ENCODE results near the gene RFX1. TPM values are rescaled to one million over a fixed set of nuclear protein-coding genes. Genes with fewer than 3 reads are reported as not detected.

Gene RFX1
- total and polyA plus RNA-seq, 9 donors: 1.8 to 9.5 (median 7.1) TPM

DNA sequence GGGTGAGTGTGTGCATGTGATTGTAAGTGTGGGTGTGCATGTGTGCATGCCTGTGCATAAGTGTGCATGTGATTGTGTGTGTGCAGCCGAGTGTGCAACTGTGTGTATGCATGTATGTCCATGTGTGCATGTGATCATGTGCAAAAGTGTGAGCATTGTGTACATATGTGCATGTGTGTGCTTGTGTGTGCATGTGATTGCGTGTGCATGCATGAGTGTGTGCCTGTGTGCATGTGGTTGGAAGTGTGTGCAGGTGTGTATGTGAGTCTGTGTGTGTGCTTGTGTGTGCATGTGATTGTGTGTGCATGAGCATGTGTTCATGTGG is 71.4 kb downstream of the RFX1 start:
- no peak overlapping the region for H3K27ac ChIP-seq (ENCODE audit: low read length)
- peaks cover 10% of the 10 kb centered on the region for H3K36me3 ChIP-seq (ENCODE audit: control insufficient read depth, insufficient read depth, low read length)
- H3K27me3 ChIP-seq (ENCODE audit: control insufficient read depth, insufficient read depth, low read length): peaks cover 17% of the 10 kb centered on the region
- no peak for DNase-seq
- no peaks in the 10 kb centered on the region for H3K9me3 ChIP-seq (replicated peaks; ENCODE audit: control insufficient read depth, low read depth, low read length)
- WGBS (ENCODE audit: insufficient coverage): 100% methylated on average over 2 of the region's 2 CpGs
- peaks cover 11% of the 10 kb centered on the region for H3K4me1 ChIP-seq (ENCODE audit: control insufficient read depth, insufficient read depth, low read length)
- no peak overlapping the region for H3K4me3 ChIP-seq (ENCODE audit: low read length)

DNA sequence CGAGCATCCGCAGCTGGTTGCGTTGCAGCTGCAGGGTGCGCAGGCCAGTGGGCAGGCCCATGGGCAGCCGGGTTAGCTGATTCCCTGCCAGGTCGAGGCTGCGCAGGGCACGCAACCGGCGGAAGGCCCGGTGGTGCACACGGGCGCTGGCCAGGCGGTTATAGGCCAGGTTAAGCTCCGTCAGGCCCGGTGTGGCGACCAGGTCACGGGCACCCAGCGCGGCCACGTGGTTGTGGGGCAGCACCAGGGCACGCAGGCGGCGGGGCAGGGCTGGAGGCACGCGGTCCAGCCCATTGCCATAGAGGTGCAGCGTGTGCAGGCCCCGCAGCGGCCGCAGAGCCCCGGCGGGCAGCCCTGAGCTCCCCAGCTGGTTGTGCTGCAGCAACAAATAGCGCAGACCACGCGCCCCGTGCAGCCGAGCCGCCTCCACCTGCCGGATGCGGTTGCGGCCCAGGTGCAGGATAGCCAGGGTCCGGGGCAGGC is 73.2 kb downstream of the RFX1 start:
- Histone ChIP-seq H3K4me3 (ENCODE audit: low read length) (no peak overlapping the region), H3K9me3 (replicated peaks; ENCODE audit: control insufficient read depth, low read depth, low read length) (no peaks in the 10 kb centered on the region), H3K36me3 (ENCODE audit: control insufficient read depth, insufficient read depth, low read length) (peaks cover 19% of the 10 kb centered on the region), H3K27me3 (ENCODE audit: control insufficient read depth, insufficient read depth, low read length) (peaks cover 8% of the 10 kb centered on the region), H3K27ac (ENCODE audit: low read length) (no peak overlapping the region), H3K4me1 (ENCODE audit: control insufficient read depth, insufficient read depth, low read length) (peaks cover 6% of the 10 kb centered on the region)
- WGBS (ENCODE audit: insufficient coverage): 88% methylated on average over 42 of the region's 42 CpGs
- no peak for DNase-seq

DNA sequence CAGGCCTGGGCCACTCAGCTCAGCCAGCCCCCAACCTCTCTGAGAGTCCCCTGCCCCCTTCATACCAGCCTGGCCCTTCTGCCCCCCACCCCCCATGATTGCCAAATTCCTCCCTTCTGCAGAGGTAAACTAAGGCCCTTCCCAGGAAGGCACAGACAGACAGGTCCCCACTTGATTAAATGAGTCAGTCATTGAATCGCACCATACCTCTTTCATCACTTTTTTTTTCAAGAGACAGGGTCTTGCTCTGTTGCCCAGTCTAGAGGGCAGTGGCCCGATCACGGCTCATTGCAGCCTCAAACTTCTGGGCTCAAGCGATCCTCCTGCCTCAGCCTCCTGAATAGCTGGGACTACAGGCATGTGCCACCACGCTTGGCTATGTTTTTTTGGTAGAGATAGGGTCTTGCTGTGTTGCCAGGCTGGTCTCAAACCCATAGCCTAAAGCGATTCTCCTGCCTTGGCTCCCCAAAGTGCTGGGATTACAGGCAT is 73.9 kb downstream of the RFX1 start:
- H3K9me3 ChIP-seq (replicated peaks; ENCODE audit: control insufficient read depth, low read depth, low read length): no peaks in the 10 kb centered on the region
- H3K27ac ChIP-seq (ENCODE audit: low read length): no peak overlapping the region
- H3K27me3 ChIP-seq (ENCODE audit: control insufficient read depth, insufficient read depth, low read length): peaks cover under 1% of the 10 kb centered on the region
- no peaks in the 10 kb centered on the region for H3K4me1 ChIP-seq (ENCODE audit: control insufficient read depth, insufficient read depth, low read length)
- peaks cover 22% of the 10 kb centered on the region for H3K36me3 ChIP-seq (ENCODE audit: control insufficient read depth, insufficient read depth, low read length)
- 90% methylated on average over 3 of the region's 6 CpGs for WGBS (ENCODE audit: insufficient coverage)
- no peak for DNase-seq
- no peak overlapping the region for H3K4me3 ChIP-seq (ENCODE audit: low read length)

DNA sequence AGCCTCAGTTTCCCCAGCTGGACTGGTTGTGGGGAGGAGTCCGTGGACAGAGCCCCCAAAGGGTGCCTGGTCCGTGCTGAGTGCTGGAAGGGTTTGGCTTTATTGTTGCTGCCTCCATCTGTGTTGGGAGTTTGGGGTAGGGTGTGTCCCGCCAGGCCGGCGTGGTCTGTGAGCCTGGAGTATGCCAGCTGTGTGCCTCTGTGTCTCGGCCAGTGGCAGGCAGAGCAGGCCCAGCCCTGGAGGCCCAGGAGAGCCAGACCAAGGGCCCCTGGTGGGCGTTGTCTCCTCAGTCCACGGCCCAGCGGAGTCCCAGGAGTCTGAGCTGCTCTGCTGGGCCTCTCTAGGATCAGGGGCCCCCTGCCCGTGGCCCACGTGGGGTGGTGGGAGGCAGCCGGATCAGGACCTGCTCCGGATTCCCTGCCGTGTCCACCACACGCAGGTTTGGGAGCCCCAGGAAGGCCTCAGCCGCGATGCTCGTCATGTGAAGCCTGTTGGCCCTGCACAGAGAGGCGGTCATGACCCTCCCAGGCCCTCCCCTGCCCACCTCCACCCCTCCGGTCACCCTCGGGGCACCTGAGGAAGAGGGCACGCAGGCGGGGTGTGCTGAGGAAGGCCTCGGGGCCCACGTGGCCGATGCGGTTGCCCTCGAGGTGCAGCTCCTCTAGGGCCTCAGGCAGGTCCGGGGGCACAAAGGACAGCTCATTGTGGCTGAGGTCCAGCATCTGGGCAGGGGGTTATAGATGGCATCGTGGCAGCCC is 74.5 kb downstream of the RFX1 start:
- H3K4me1 ChIP-seq (ENCODE audit: control insufficient read depth, insufficient read depth, low read length): no peaks in the 10 kb centered on the region
- H3K27ac ChIP-seq (ENCODE audit: low read length): no peak overlapping the region
- H3K4me3 ChIP-seq (ENCODE audit: low read length): no peak overlapping the region
- H3K27me3 ChIP-seq (ENCODE audit: control insufficient read depth, insufficient read depth, low read length): no peaks in the 10 kb centered on the region
- no peak for DNase-seq
- no peaks in the 10 kb centered on the region for H3K9me3 ChIP-seq (replicated peaks; ENCODE audit: control insufficient read depth, low read depth, low read length)
- WGBS (ENCODE audit: insufficient coverage): 72% methylated on average over 20 of the region's 30 CpGs
- H3K36me3 ChIP-seq (ENCODE audit: control insufficient read depth, insufficient read depth, low read length): peaks cover 24% of the 10 kb centered on the region

DNA sequence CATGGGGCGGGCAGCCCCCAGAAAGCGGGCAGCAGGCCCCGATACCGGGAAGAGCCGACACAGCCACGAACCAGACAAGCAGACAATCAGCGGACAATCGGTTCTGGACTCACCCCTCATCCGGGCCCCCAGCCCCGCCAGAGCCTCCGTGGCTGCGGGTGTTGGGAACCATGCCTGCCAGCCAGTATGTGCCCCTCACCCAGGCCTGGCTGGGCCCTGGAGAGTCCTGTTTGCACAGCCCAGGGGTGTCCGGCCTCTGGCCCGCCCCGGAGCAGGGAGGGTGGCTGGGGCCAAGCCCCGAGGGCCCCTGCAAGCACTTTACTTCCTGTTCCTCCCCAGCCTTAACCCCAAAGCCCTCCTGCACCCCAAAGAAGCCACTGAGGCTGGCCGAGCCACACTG is 75.7 kb downstream of the RFX1 start:
- 75% methylated on average over 16 of the region's 17 CpGs for WGBS (ENCODE audit: insufficient coverage)
- no peaks in the 10 kb centered on the region for H3K4me1 ChIP-seq (ENCODE audit: control insufficient read depth, insufficient read depth, low read length)
- H3K27me3 ChIP-seq (ENCODE audit: control insufficient read depth, insufficient read depth, low read length): no peaks in the 10 kb centered on the region
- peaks cover 27% of the 10 kb centered on the region for H3K36me3 ChIP-seq (ENCODE audit: control insufficient read depth, insufficient read depth, low read length)
- no peak overlapping the region for H3K27ac ChIP-seq (ENCODE audit: low read length)
- H3K4me3 ChIP-seq (ENCODE audit: low read length): no peak overlapping the region
- H3K9me3 ChIP-seq (replicated peaks; ENCODE audit: control insufficient read depth, low read depth, low read length): no peaks in the 10 kb centered on the region
- DNase-seq: no peak

DNA sequence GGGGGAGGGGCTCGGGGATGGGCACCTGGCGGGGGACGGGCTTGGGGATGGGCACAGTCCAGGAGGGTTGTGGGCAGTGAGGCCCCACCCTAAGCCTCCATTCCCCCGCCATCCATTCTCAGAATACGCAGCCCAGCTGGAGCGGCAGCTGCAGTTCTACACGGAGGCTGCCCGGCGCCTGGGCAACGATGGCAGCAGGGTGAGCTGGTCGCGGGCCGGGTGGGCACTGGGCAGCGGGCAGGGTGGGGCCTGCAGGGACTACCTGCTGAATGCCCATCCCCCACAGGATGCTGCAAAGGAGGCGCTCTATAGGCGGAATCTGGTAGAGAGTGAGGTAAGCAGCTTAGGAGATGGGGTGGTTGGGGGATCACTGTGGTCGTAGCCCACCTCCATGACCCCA is 76.2 kb downstream of the RFX1 start:
- Histone ChIP-seq H3K4me3 (ENCODE audit: low read length) (no peak overlapping the region), H3K27ac (ENCODE audit: low read length) (no peak overlapping the region), H3K27me3 (ENCODE audit: control insufficient read depth, insufficient read depth, low read length) (no peaks in the 10 kb centered on the region), H3K9me3 (replicated peaks; ENCODE audit: control insufficient read depth, low read depth, low read length) (no peaks in the 10 kb centered on the region), H3K4me1 (ENCODE audit: control insufficient read depth, insufficient read depth, low read length) (no peaks in the 10 kb centered on the region), H3K36me3 (ENCODE audit: control insufficient read depth, insufficient read depth, low read length) (peaks cover 29% of the 10 kb centered on the region)
- WGBS (ENCODE audit: insufficient coverage): 89% methylated on average over 10 of the region's 17 CpGs
- DNase-seq: no peak

DNA sequence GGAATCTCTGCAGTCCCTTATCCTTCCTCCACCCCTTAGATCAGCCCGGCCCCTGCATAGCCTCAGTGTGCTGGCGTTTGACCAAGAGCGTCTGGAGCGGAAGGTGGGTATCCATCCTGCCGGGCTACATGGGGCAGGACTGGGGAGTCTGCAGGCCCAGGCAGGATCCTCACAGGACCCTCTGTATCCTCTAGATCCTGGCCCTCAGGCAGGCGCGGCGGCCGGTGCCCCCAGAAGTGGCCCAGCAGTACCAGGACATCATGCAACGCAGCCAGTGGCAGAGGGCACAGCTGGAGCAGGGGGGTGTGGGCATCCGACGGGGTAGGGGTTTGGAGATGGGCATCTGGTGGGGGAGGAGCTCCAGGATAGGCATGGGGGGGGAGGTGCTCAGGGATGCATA is 76.8 kb downstream of the RFX1 start:
- no peak for DNase-seq
- H3K4me3 ChIP-seq (ENCODE audit: low read length): no peak overlapping the region
- 83% methylated on average over 10 of the region's 12 CpGs for WGBS (ENCODE audit: insufficient coverage)
- no peaks in the 10 kb centered on the region for H3K9me3 ChIP-seq (replicated peaks; ENCODE audit: control insufficient read depth, low read depth, low read length)
- no peaks in the 10 kb centered on the region for H3K27me3 ChIP-seq (ENCODE audit: control insufficient read depth, insufficient read depth, low read length)
- peaks cover 35% of the 10 kb centered on the region for H3K36me3 ChIP-seq (ENCODE audit: control insufficient read depth, insufficient read depth, low read length)
- no peak overlapping the region for H3K27ac ChIP-seq (ENCODE audit: low read length)
- no peaks in the 10 kb centered on the region for H3K4me1 ChIP-seq (ENCODE audit: control insufficient read depth, insufficient read depth, low read length)

DNA sequence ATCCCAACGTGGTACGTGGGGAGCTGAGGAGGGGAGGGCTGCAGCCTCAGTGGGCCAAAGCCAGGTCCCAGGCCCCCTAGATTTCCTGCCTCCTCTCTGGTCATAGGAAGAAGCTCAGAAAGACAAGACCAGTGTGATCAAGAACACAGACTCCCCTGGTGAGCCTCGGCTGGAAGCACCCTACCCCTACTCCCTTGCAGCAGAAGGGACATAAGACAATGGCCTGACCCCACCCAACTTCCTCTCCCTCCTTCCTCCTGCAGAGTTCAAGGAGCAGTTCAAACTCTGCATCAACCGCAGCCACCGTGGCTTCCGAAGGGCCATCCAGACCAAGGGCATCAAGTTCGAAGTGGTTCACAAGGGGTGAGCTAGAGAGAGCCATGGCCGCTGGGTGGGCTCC is 79.4 kb downstream of the RFX1 start:
- H3K4me1 ChIP-seq (ENCODE audit: control insufficient read depth, insufficient read depth, low read length): no peaks in the 10 kb centered on the region
- WGBS (ENCODE audit: insufficient coverage): no CpG with 5 or more reads among the region's 8 CpGs
- H3K36me3 ChIP-seq (ENCODE audit: control insufficient read depth, insufficient read depth, low read length): peaks cover 52% of the 10 kb centered on the region
- H3K9me3 ChIP-seq (replicated peaks; ENCODE audit: control insufficient read depth, low read depth, low read length): no peaks in the 10 kb centered on the region
- no peaks in the 10 kb centered on the region for H3K27me3 ChIP-seq (ENCODE audit: control insufficient read depth, insufficient read depth, low read length)
- no peak for DNase-seq
- no peak overlapping the region for H3K27ac ChIP-seq (ENCODE audit: low read length)
- H3K4me3 ChIP-seq (ENCODE audit: low read length): no peak overlapping the region

DNA sequence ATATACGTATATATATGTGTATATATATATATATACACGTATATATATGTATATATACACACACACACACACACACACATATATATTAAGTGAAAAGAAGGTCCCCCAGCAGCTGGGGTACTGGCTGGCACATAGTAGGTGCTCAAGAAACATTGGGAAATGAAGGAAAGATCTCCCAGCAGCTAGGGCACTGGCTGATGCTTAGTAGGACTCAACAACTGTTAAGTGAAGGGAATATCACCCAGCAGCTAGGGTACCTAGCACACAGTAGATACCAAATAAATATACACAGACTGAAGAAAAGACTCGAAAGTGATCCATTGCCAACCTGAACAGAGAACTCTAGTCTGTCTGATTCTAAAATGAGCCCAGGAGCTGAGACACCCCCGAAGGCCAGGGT is 80.1 kb downstream of the RFX1 start:
- no peak for DNase-seq
- Histone ChIP-seq H3K4me3 (ENCODE audit: low read length) (no peak overlapping the region), H3K36me3 (ENCODE audit: control insufficient read depth, insufficient read depth, low read length) (peaks cover 58% of the 10 kb centered on the region), H3K4me1 (ENCODE audit: control insufficient read depth, insufficient read depth, low read length) (no peaks in the 10 kb centered on the region), H3K27ac (ENCODE audit: low read length) (no peak overlapping the region), H3K27me3 (ENCODE audit: control insufficient read depth, insufficient read depth, low read length) (no peaks in the 10 kb centered on the region), H3K9me3 (replicated peaks; ENCODE audit: control insufficient read depth, low read depth, low read length) (peaks cover 3% of the 10 kb centered on the region)
- 86% methylated on average over 1 of the region's 4 CpGs for WGBS (ENCODE audit: insufficient coverage)

DNA sequence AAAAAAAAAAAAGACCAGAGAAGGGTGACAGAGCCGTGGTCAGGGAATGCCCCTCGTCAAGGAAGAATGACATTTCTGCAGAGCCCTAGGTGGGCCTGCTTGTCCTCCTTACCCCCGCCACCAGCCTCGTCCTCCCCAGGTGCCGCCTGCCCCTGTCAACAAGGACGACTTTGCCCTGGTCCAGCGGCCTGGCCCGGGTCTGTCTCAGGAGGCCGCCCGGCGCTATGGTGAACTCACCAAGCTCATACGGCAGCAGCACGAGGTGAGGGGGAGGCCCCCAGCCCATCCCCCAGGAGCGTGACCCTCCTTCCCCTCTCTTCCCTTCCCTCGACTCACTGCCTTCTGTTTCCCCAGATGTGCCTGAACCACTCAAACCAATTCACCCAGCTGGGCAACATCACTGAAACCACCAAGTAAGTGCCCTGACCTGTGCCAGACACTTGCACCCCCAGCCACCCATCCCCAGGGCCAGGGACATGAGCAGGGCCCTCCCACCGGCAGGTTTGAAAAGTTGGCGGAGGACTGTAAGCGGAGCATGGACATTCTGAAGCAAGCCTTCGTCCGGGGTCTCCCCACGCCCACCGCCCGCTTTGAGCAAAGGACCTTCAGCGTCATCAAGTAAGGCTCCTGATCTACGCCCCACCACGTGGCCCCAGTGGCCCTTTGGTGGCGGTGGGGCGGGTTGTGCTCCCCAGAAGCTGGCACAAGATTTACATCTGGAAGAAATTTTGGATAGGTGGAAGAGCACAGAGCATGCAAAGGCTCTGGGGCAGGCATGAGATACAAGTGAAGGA is 82.7 kb downstream of the RFX1 start:
- Histone ChIP-seq H3K36me3 (ENCODE audit: control insufficient read depth, insufficient read depth, low read length) (peaks cover 68% of the 10 kb centered on the region), H3K4me3 (ENCODE audit: low read length) (no peak overlapping the region), H3K27ac (ENCODE audit: low read length) (no peak overlapping the region), H3K4me1 (ENCODE audit: control insufficient read depth, insufficient read depth, low read length) (no peaks in the 10 kb centered on the region), H3K27me3 (ENCODE audit: control insufficient read depth, insufficient read depth, low read length) (no peaks in the 10 kb centered on the region), H3K9me3 (replicated peaks; ENCODE audit: control insufficient read depth, low read depth, low read length) (peaks cover 8% of the 10 kb centered on the region)
- 93% methylated on average over 27 of the region's 28 CpGs for WGBS (ENCODE audit: insufficient coverage)
- no peak for DNase-seq

Data from muscle of leg (tissue), 11 donors.